K562 (cell line): ENCODE data around the gene COX7A1. TPM values are rescaled to one million over a fixed set of nuclear protein-coding genes. Genes with fewer than 3 reads are reported as not detected.

Experiments used
- ATAC-seq: fragments of 200-7000 bp; cut with Tn5 transposase; 3 replicates; pipeline ENCODE4 v1.9.1; 2020; ENCODE audit warnings: moderate library complexity
- BruUV-seq: library from RNA; stranded (reverse); fragments of 400-500 nt; replicated peaks from 2 replicates; lab custom pipeline; 2021; lab: Mats Ljungman, UMichigan
- CTCF ChIA-PET: fragments of 300-600 bp; formaldehyde crosslinking; extraction: SDS; loops from one replicate; lab custom pipeline; 2021; ENCODE audit warnings: low intra/inter-chr PET ratio; lab: Yijun Ruan, JAX
- POLR2A ChIA-PET: fragments of 300-600, 350-650 bp; sonication (Branson Sonifier 250); formaldehyde crosslinking; extraction: SDS; loops from one replicate; lab custom pipeline; 2021; ENCODE audit warnings: antibody characterized with exemption, inconsistent platforms; lab: Yijun Ruan, JAX
- DNase-seq, 4 experiments: peaks; one replicate each; pipeline versions ENCODE4 v3.0.0 to v3.0.0-alpha.2; 2011 to 2018; ENCODE audit warnings: low spot score in 3 of 4, mixed read lengths in 3 of 4; ENCODE audit errors: extremely low read depth in 1 of 4
- FAIRE-seq: peaks from 2 replicates; lab custom pipeline; 2011; peaks lifted over from hg19 to GRCh38; lab: Jason Lieb, UNC
- H2AFZ ChIP-seq: 2 replicates; pipeline ENCODE4 v1.6.0; 2011; ENCODE audit warnings: low read depth, low read length, control low read depth, inconsistent platforms
- H3K27ac ChIP-seq: fragments of 200-600 bp; 3 replicates; pipeline ENCODE4 v1.8.0; 2011; ENCODE audit warnings: low read depth, mild to moderate bottlenecking, control low read depth, inconsistent platforms, low read length, moderate library complexity, mixed read lengths; ENCODE audit errors: extremely low read depth
- H3K27me3 ChIP-seq, 2 experiments: fragments of 300-600 bp in 1 of 2; 2 replicates in 1 of 2; 3 replicates in 1 of 2; pipeline versions ENCODE4 v1.6.0 to v1.8.0; 2011; ENCODE audit warnings: inconsistent platforms in 2 of 2, low read length in 2 of 2, mild to moderate bottlenecking in 1 of 2, mixed read lengths in 1 of 2, moderate library complexity in 1 of 2; ENCODE audit not compliant: control insufficient read depth in 2 of 2, insufficient read depth in 2 of 2
- H3K36me3 ChIP-seq: fragments of 300-600 bp; 3 replicates; pipeline ENCODE4 v1.8.0; 2011; ENCODE audit warnings: mild to moderate bottlenecking, low read length, inconsistent platforms; ENCODE audit not compliant: control insufficient read depth, insufficient read depth
- H3K4me1 ChIP-seq, 2 experiments: fragments of 200-600 bp in 1 of 2; replicated peaks in 1 of 2; 2 replicates in 1 of 2; 3 replicates in 1 of 2; pipeline versions ENCODE4 v1.5.1 to v1.8.0; 2011; ENCODE audit warnings: inconsistent platforms in 2 of 2, low read length in 2 of 2, mild to moderate bottlenecking in 1 of 2, mixed read lengths in 1 of 2, moderate library complexity in 1 of 2; ENCODE audit not compliant: control insufficient read depth in 2 of 2, insufficient read depth in 2 of 2
- H3K4me2 ChIP-seq: 2 replicates; pipeline ENCODE4 v1.6.1; 2011; ENCODE audit warnings: low read length, control low read depth, inconsistent platforms, mixed read lengths; ENCODE audit not compliant: insufficient read depth
- H3K4me3 ChIP-seq: fragments of 200-600 bp; sonication (generic), shearing (Covaris generic); 2 replicates; pipeline ENCODE4 v1.5.1; 2016; ENCODE audit warnings: control low read depth, inconsistent platforms
- H3K79me2 ChIP-seq: fragments of 200-600 bp; 3 replicates; pipeline ENCODE4 v1.8.0; 2011; ENCODE audit warnings: low read length, inconsistent platforms; ENCODE audit not compliant: control insufficient read depth, insufficient read depth
- H3K9ac ChIP-seq, 2 experiments: 2 replicates each; pipeline versions ENCODE4 v1.6.0 to v1.6.1; 2011; ENCODE audit warnings: low read depth in 2 of 2, low read length in 2 of 2, control low read depth in 1 of 2, inconsistent platforms in 1 of 2, mild to moderate bottlenecking in 1 of 2, mixed read lengths in 1 of 2; ENCODE audit not compliant: insufficient read depth in 1 of 2
- H3K9me1 ChIP-seq: one replicate; pipeline ENCODE4 v1.6.0; 2011; ENCODE audit warnings: inconsistent platforms, mild to moderate bottlenecking, low read length, moderate library complexity; ENCODE audit not compliant: control insufficient read depth, insufficient read depth
- H3K9me3 ChIP-seq: replicated peaks from 2 replicates; pipeline ENCODE4 v1.5.1; 2011; ENCODE audit warnings: low read depth, low read length, inconsistent platforms; ENCODE audit not compliant: control insufficient read depth, insufficient read depth
- H4K20me1 ChIP-seq: replicated peaks from 2 replicates; pipeline ENCODE4 v1.6.1; 2011; ENCODE audit warnings: low read length, inconsistent platforms, mixed read lengths; ENCODE audit not compliant: control insufficient read depth, insufficient read depth
- CHD1 ChIP-seq: fragments of 200-600 bp; sonication (generic); IDR thresholded peaks from one replicate; pipeline ENCODE4 v1.6.1; 2012; ENCODE audit warnings: mild to moderate bottlenecking, moderate library complexity, low read length, inconsistent platforms
- ETV6 ChIP-seq, 3 experiments: fragments of 150-350 bp in 1 of 3; sonication (generic) in 1 of 3; formaldehyde crosslinking in 1 of 3; IDR thresholded peaks; 2 replicates each; pipeline versions ENCODE4 v1.6.1 to v1.8.0; 2014 to 2022; ENCODE audit warnings: borderline replicate concordance in 2 of 3, low read depth in 2 of 3, antibody characterized with exemption in 1 of 3, low read length in 1 of 3, mild to moderate bottlenecking in 1 of 3, missing genetic modification reagents in 1 of 3
- NFIC ChIP-seq: fragments of 450-650 bp; IDR thresholded peaks from 2 replicates; pipeline ENCODE4 v1.6.1; 2017; ENCODE audit warnings: mild to moderate bottlenecking, inconsistent platforms
- NFXL1 ChIP-seq: fragments of 450-650 bp; formaldehyde crosslinking; IDR thresholded peaks from 2 replicates; pipeline ENCODE4 v1.4.0; 2021; ENCODE audit warnings: mild to moderate bottlenecking
- NR2C2 ChIP-seq, 2 experiments: fragments of 200-800 bp in 1 of 2; sonication (Bioruptor generic) in 1 of 2; sonication (generic) in 1 of 2; formaldehyde crosslinking in 1 of 2; IDR thresholded peaks; 2 replicates each; pipeline versions ENCODE4 v1.6.1 to v1.8.0; 2016 to 2022; ENCODE audit warnings: mild to moderate bottlenecking in 1 of 2, missing compliant biosample characterization in 1 of 2, missing genetic modification characterization in 1 of 2, missing genetic modification reagents in 1 of 2
- ZBTB8A ChIP-seq: fragments of 450-650 bp; IDR thresholded peaks from 2 replicates; pipeline ENCODE4 v1.6.1; 2018; ENCODE audit warnings: mild to moderate bottlenecking, moderate library complexity; ENCODE audit not compliant: partially characterized antibody
- WGBS: fragments of 100-300 bp; shearing (Covaris generic); methylation state at CpG from one replicate; pipeline ENCODE4 v1.1.6; 2016; ENCODE audit warnings: low coverage, mixed read lengths; ENCODE audit not compliant: insufficient coverage; ENCODE audit errors: missing lambda C conversion rate; 5-methylcytosine and 5-hydroxymethylcytosine counted together
- in situ Hi-C: fragments of 300-500 bp; cut with MboI; formaldehyde crosslinking; loops from 4 replicates; pipeline ENCODE4 v1.15.0; 2018; ENCODE audit warnings: inconsistent platforms, mixed read lengths
- intact Hi-C: fragments of 100-400 bp; cut with micrococcal nuclease; formaldehyde crosslinking; loops from 2 replicates; pipeline ENCODE4 v1.14.2; 2022
- polyA plus RNA-seq, 8 experiments: library from polyadenylated mRNA; depleted of rRNA in 4 of 8; stranded (reverse) in 5 of 8; unstranded in 3 of 8; fragments of >200 nt; fragmentation: Nextera tagmentation in 2 of 8; fragmentation: Illumina TruSeq in 1 of 8; extraction: Ambion mirVana in 2 of 8; extraction: Trizol in 1 of 8; gene quantifications; 2 replicates each; pipeline versions ENCODE4 v1.2.1 to v1.2.3, GENCODE V29; 2011 to 2014; ENCODE audit warnings: inconsistent platforms in 1 of 8, missing spikeins in 1 of 8
- total RNA-seq, 7 experiments: library from RNA; depleted of rRNA in 6 of 7; stranded (reverse); fragments of >200 nt in 6 of 7; fragmentation: Illumina TruSeq in 2 of 7; extraction: Trizol in 2 of 7; gene quantifications; 2 replicates each; pipeline versions ENCODE4 v1.2.1 to v1.2.3, GENCODE V29; 2011 to 2021; ENCODE audit warnings: low replicate concordance in 1 of 7

COX7A1 gene
- total and polyA plus RNA-seq, 9 of the 15 experiments (the other 6 are each of a cell fraction or from before 2014, with no cell fraction given), result 0.08 TPM; not detected in 8

- Histone ChIP-seq H2AFZ (no peak overlapping the region), H3K4me2 (no peak overlapping the region), H3K27me3 (no peaks in the 10 kb centered on the region), H3K4me3 (no peak overlapping the region), H3K27ac (no peak overlapping the region), H4K20me1 (no peaks in the 10 kb centered on the region), H3K9ac (no peak overlapping the region), H3K4me1 (no peaks in the 10 kb centered on the region), H3K9me1 (no peaks in the 10 kb centered on the region), H3K79me2 (no peaks in the 10 kb centered on the region), H3K36me3 (no peaks in the 10 kb centered on the region), H3K9me3 (no peaks in the 10 kb centered on the region)
- no peak for DNase-seq
- no peak for TF ChIP-seq NR2C2 (CRISPR knock-in tag; IDR thresholded peaks at IDR 0.05)
- no peak for TF ChIP-seq NR2C2 (tag; IDR thresholded peaks at IDR 0.05)
- TF ChIP-seq NFXL1 (CRISPR knock-in tag), result no peak
- TF ChIP-seq CHD1, result no peak
- TF ChIP-seq ZBTB8A, result no peak
- ATAC-seq, result no peak
- intact Hi-C loops, result no loop called here
- POLR2A ChIA-PET, result interaction anchor here (0.6 kb wide), 1 partner anchor 14 kb away, joined by 3 read pairs; no protein-coding TSS in a partner anchor
- BruUV-seq, result no TSS peak
- no peak for FAIRE-seq
- in situ Hi-C loops, result no loop called here
- CTCF ChIA-PET, result no interaction called here
- 47% methylated on average over 6 of the region's 6 CpGs for WGBS
These were observed 49.4 kb upstream of the COX7A1 start for GRCh38 chr19:36201684-36202083.

- Histone ChIP-seq H3K9me3 (no peaks in the 10 kb centered on the region), H3K79me2 (no peaks in the 10 kb centered on the region), H4K20me1 (no peaks in the 10 kb centered on the region), H3K27me3 (no peaks in the 10 kb centered on the region), H3K4me1 (no peaks in the 10 kb centered on the region), H3K4me2 (no peak overlapping the region), H3K27ac (no peak overlapping the region), H3K9ac (no peak overlapping the region), H3K36me3 (no peaks in the 10 kb centered on the region), H2AFZ (no peak overlapping the region), H3K9me1 (no peaks in the 10 kb centered on the region), H3K4me3 (no peak overlapping the region)
- in situ Hi-C loops, result no loop called here
- no TSS peak for BruUV-seq
- WGBS, result 50% methylated on average over 1 of the region's 2 CpGs
- intact Hi-C loops, result no loop called here
- DNase-seq (no peak), ATAC-seq (no peak), FAIRE-seq (no peak)
- ChIA-PET CTCF (no interaction called here), POLR2A (no interaction called here)
- TF ChIP-seq ETV6 (IDR thresholded peaks at IDR 0.05; ENCODE audit: borderline replicate concordance in 1 of 2, low read depth in 2 of 2, low read length in 1 of 2) (no peak), ETV6 (CRISPR knock-in tag; IDR thresholded peaks at IDR 0.05; ENCODE audit: borderline replicate concordance) (no peak), NFIC (0 out of 2 replicates have a peak, but pooled peaks have one; percentile 32)
These were observed 45.9 kb upstream of the COX7A1 start for GRCh38 chr19:36198119-36198518.
